HG03520 (cell line): ENCODE data around the gene MYO5C.

Experiments
- ATAC-seq: cut with Tn5 transposase; IDR thresholded peaks from one replicate; pipeline ENCODE4 v1.9.1; 2021; ENCODE audit warnings: mild to moderate bottlenecking, moderate library complexity; ENCODE audit not compliant: unreplicated experiment

MYO5C gene

GRCh38 chr15:52153900-52154895, 141.4 kb downstream of the MYO5C start:
- no peak for ATAC-seq

GRCh38 chr15:52151353-52151752, 144.3 kb downstream of the MYO5C start:
- ATAC-seq = no peak

GRCh38 chr15:52150871-52151270, 144.7 kb downstream of the MYO5C start:
- ATAC-seq = no peak

- ATAC-seq = no peak
Measured at GRCh38 chr15:52150043-52150825, 145.4 kb downstream of the MYO5C start.

- ATAC-seq = no peak
Measured at GRCh38 chr15:52148403-52148802, 147.2 kb downstream of the MYO5C start.

- ATAC-seq = no peak
Measured at GRCh38 chr15:52146776-52147175, 148.8 kb downstream of the MYO5C start.

- ATAC-seq = no peak
Measured at GRCh38 chr15:52146261-52146660, 149.3 kb downstream of the MYO5C start.

- ATAC-seq = no peak
Measured at GRCh38 chr15:52144656-52145178, 150.9 kb downstream of the MYO5C start.

- no peak for ATAC-seq
Measured at GRCh38 chr15:52143873-52144272, 151.7 kb downstream of the MYO5C start.
